HG03565 (cell line): ENCODE measurements around the gene KCTD10.

ENCODE experiments used
- ATAC-seq: cut with Tn5 transposase; IDR thresholded peaks from one replicate; pipeline ENCODE4 v1.9.1; 2021; ENCODE audit warnings: mild to moderate bottlenecking, moderate library complexity; ENCODE audit not compliant: unreplicated experiment

Gene KCTD10

GRCh38 chr12:109477185-109477962, at the start of gene KCTD10, which contains the start of gene UBE3B:
TSS of gene KCTD10 (minus strand) at chr12:109477300. CDS start at chr12:109477262, 38 bp downstream.
TSS of gene UBE3B (plus strand) at chr12:109477634. CDS start at chr12:109483552, 5,918 bp downstream.
- ATAC-seq: peak; percentile 85

GRCh38 chr12:109525279-109525585, 48.1 kb upstream of the KCTD10 start:
- ATAC-seq: no peak

GRCh38 chr12:109524466-109525278, 47.6 kb upstream of the KCTD10 start:
- ATAC-seq: no peak

GRCh38 chr12:109523504-109523903, 46.4 kb upstream of the KCTD10 start:
- no peak for ATAC-seq

GRCh38 chr12:109523071-109523470, 46.0 kb upstream of the KCTD10 start:
- ATAC-seq: no peak

- ATAC-seq: no peak
Observed at GRCh38 chr12:109521831-109522230, 44.7 kb upstream of the KCTD10 start.

GRCh38 chr12:109519787-109520186, 42.7 kb upstream of the KCTD10 start:
- no peak for ATAC-seq

- no peak for ATAC-seq
Observed at GRCh38 chr12:109518820-109519665, 41.9 kb upstream of the KCTD10 start.

- no peak for ATAC-seq
Observed at GRCh38 chr12:109517619-109518018, 40.5 kb upstream of the KCTD10 start.

- ATAC-seq: no peak
Observed at GRCh38 chr12:109513977-109514376, 36.9 kb upstream of the KCTD10 start.

- ATAC-seq: no peak
Observed at GRCh38 chr12:109513051-109513450, 36.0 kb upstream of the KCTD10 start.

GRCh38 chr12:109512608-109513007, 35.5 kb upstream of the KCTD10 start:
- no peak for ATAC-seq

- no peak for ATAC-seq
Observed at GRCh38 chr12:109510196-109510595, 33.1 kb upstream of the KCTD10 start.

- ATAC-seq: no peak
Observed at GRCh38 chr12:109504068-109504467, 27.0 kb upstream of the KCTD10 start.

- ATAC-seq: no peak
Observed at GRCh38 chr12:109503611-109504010, 26.5 kb upstream of the KCTD10 start.

GRCh38 chr12:109502332-109502731, 25.2 kb upstream of the KCTD10 start:
- no peak for ATAC-seq

- no peak for ATAC-seq
Observed at GRCh38 chr12:109501299-109501698, 24.2 kb upstream of the KCTD10 start.

- no peak for ATAC-seq
Observed at GRCh38 chr12:109500406-109501185, 23.5 kb upstream of the KCTD10 start.

- ATAC-seq: no peak
Observed at GRCh38 chr12:109497675-109498074, 20.6 kb upstream of the KCTD10 start.

GRCh38 chr12:109496306-109496705, 19.2 kb upstream of the KCTD10 start:
- no peak for ATAC-seq
